SK-N-SH treated with all-trans-retinoic acid at 6 μM for 48 hours (cell line): Measurements from ENCODE around the gene HTR6.
"Not testable (repeated sequence)": the region's sequence is repeated elsewhere in the genome, so short reads cannot be mapped to it uniquely, and the experiment has no call there.

Experiments used
- BACH2 ChIP-seq: fragments of 250-450 bp; sonication (Bioruptor Pico); IDR thresholded peaks from 2 replicates; pipeline ENCODE4 v1.9.0; 2021; ENCODE audit warnings: mild to moderate bottlenecking, borderline replicate concordance
- CREB5 ChIP-seq: fragments of 250-450 bp; sonication (Bioruptor Pico); IDR thresholded peaks from 2 replicates; pipeline ENCODE4 v1.5.1; 2020; ENCODE audit warnings: low read depth, mild to moderate bottlenecking, moderate library complexity
- CSDC2 ChIP-seq: fragments of 250-450 bp; sonication (Bioruptor Pico); IDR thresholded peaks from 2 replicates; pipeline ENCODE4 v1.5.0; 2020; ENCODE audit warnings: mild to moderate bottlenecking, moderate library complexity
- CSRNP3 ChIP-seq: fragments of 250-450 bp; sonication (Bioruptor Pico); IDR thresholded peaks from 2 replicates; pipeline ENCODE4 v1.5.1; 2021; ENCODE audit warnings: mild to moderate bottlenecking, moderate library complexity
- GLIS3 ChIP-seq: fragments of 250-450 bp; sonication (Bioruptor Pico); IDR thresholded peaks from 2 replicates; pipeline ENCODE4 v1.5.0; 2020; ENCODE audit warnings: mild to moderate bottlenecking, moderate library complexity
- ISL1 ChIP-seq: fragments of 250-450 bp; sonication (Bioruptor Pico); IDR thresholded peaks from 2 replicates; pipeline ENCODE4 v2.1.2; 2022; ENCODE audit warnings: mild to moderate bottlenecking, moderate library complexity
- PATZ1 ChIP-seq: fragments of 250-450 bp; sonication (Bioruptor Pico); IDR thresholded peaks from 2 replicates; pipeline ENCODE4 v1.8.0; 2020; ENCODE audit warnings: mild to moderate bottlenecking, moderate library complexity, borderline replicate concordance
- POU6F1 ChIP-seq: fragments of 250-450 bp; sonication (Bioruptor Pico); IDR thresholded peaks from 2 replicates; pipeline ENCODE4 v1.8.0; 2021; ENCODE audit warnings: low read depth, mild to moderate bottlenecking, moderate library complexity, borderline replicate concordance
- PPARA ChIP-seq: fragments of 250-450 bp; sonication (Bioruptor Pico); IDR thresholded peaks from 2 replicates; pipeline ENCODE4 v1.5.0; 2020; ENCODE audit warnings: mild to moderate bottlenecking, borderline replicate concordance
- TCF4 ChIP-seq: fragments of 250-450 bp; sonication (Bioruptor Pico); IDR thresholded peaks from 2 replicates; pipeline ENCODE4 v1.8.0; 2021; ENCODE audit warnings: mild to moderate bottlenecking, moderate library complexity, borderline replicate concordance
- ZFP3 ChIP-seq: fragments of 250-450 bp; sonication (Bioruptor Pico); IDR thresholded peaks from 2 replicates; pipeline ENCODE4 v1.5.0; 2020; ENCODE audit warnings: mild to moderate bottlenecking, moderate library complexity
- ZNF70 ChIP-seq: fragments of 450-650 bp; formaldehyde crosslinking; IDR thresholded peaks from 2 replicates; pipeline ENCODE4 v1.5.0; 2020; ENCODE audit warnings: mild to moderate bottlenecking, moderate library complexity
- ZNF8 ChIP-seq: fragments of 450-650 bp; formaldehyde crosslinking; IDR thresholded peaks from 2 replicates; pipeline ENCODE4 v1.5.0; 2020; ENCODE audit warnings: mild to moderate bottlenecking, moderate library complexity

GRCh38 chr1:19636749-19637148 lies 27.9 kb upstream of the HTR6 start:
- not testable (repeated sequence) for TF ChIP-seq CSDC2 (CRISPR knock-in tag); CREB5 (CRISPR knock-in tag); PATZ1 (CRISPR knock-in tag); BACH2 (CRISPR knock-in tag); PPARA; CSRNP3; ZNF70 (CRISPR knock-in tag); ZFP3 (CRISPR knock-in tag); ZNF8 (CRISPR knock-in tag); GLIS3 (CRISPR knock-in tag); TCF4 (CRISPR knock-in tag); POU6F1 (CRISPR knock-in tag); ISL1
